ENCODE results near the gene MKLN1.

Gene MKLN1

DNA sequence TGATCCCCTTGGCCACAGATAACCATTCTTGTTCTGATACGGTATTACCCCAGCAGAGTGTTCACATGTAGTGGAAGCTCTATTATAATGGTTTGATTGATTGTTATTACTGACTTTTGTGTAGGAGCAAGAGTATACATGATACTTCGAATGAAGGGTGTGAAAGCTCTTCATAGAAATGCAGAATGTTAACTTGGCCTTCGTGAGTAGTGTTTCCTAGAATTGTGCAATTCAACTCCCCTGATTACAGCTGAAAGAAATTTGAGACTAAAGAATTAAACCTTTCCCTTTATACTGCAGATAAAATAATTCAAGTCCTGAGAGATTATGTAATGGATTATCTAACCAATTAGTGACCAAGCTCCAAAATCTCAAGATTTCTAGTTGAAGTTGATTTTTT, 38.2 kb downstream of the MKLN1 start:
- Histone ChIP-seq H3K4me1 (ENCODE audit: control insufficient read depth, insufficient read depth, low read length) (peaks cover 4% of the 10 kb centered on the region), H3K36me3 (ENCODE audit: control insufficient read depth, insufficient read depth, low read length) (no peaks in the 10 kb centered on the region), H3K9me3 (ENCODE audit: control insufficient read depth, low read length) (no peaks in the 10 kb centered on the region), H3K27ac (ENCODE audit: insufficient read depth, low read depth, low read length, poor library complexity, severe bottlenecking) (no peak overlapping the region), H3K27me3 (ENCODE audit: control insufficient read depth, insufficient read depth, low read length, poor library complexity, severe bottlenecking) (no peaks in the 10 kb centered on the region), H3K4me3 (ENCODE audit: insufficient read depth, low read depth, low read length) (no peak overlapping the region)
- WGBS, 2 experiments, result 85 to 92% methylated on average over 3 of the region's 3 CpGs

DNA sequence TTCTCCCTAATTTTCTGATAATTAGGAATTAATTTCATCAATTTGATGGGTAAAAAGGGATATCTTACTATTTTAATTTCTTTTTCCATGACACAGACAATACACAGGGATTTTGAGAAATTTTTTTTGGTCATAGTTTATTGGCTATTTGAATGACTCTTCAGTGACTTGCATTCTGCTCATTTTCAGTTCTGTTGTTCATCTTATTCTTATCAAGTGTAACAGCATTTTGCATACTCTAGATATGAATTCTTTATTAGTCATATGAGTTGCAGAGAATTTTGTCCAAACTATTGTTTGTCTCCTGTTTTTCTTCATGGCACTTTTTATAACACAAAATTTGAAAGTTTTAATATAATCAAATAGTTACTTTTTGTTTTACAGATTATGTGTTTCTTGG, 41.7 kb downstream of the MKLN1 start:
- peaks cover 4% of the 10 kb centered on the region for H3K4me1 ChIP-seq (ENCODE audit: control insufficient read depth, insufficient read depth, low read length)
- H3K36me3 ChIP-seq (ENCODE audit: control insufficient read depth, insufficient read depth, low read length), result no peaks in the 10 kb centered on the region
- H3K9me3 ChIP-seq (ENCODE audit: control insufficient read depth, low read length), result no peaks in the 10 kb centered on the region
- H3K27me3 ChIP-seq (ENCODE audit: control insufficient read depth, insufficient read depth, low read length, poor library complexity, severe bottlenecking), result no peaks in the 10 kb centered on the region
- no peak overlapping the region for H3K4me3 ChIP-seq (ENCODE audit: insufficient read depth, low read depth, low read length)
- H3K27ac ChIP-seq (ENCODE audit: insufficient read depth, low read depth, low read length, poor library complexity, severe bottlenecking), result no peak overlapping the region

GRCh38 chr7:131370523-131370968, 42.9 kb downstream of the MKLN1 start:
- Histone ChIP-seq H3K36me3 (ENCODE audit: control insufficient read depth, insufficient read depth, low read length) (no peaks in the 10 kb centered on the region), H3K4me1 (ENCODE audit: control insufficient read depth, insufficient read depth, low read length) (peaks cover 4% of the 10 kb centered on the region)
- WGBS, 2 experiments, result 100% methylated on average over 1 of the region's 1 CpG

GRCh38 chr7:131371411-131371810, 43.7 kb downstream of the MKLN1 start:
- WGBS, 2 experiments, result 95 to 98% methylated on average over 1 to 2 of the region's 2 CpGs
- peaks cover 4% of the 10 kb centered on the region for H3K4me1 ChIP-seq (ENCODE audit: control insufficient read depth, insufficient read depth, low read length)
- H3K36me3 ChIP-seq (ENCODE audit: control insufficient read depth, insufficient read depth, low read length), result no peaks in the 10 kb centered on the region

More at GRCh38 chr7:131370523-131370968, 42.9 kb downstream of the MKLN1 start:
- no peak overlapping the region for H3K4me3 ChIP-seq (ENCODE audit: insufficient read depth, low read depth, low read length)
- H3K9me3 ChIP-seq (ENCODE audit: control insufficient read depth, low read length), result no peaks in the 10 kb centered on the region
- H3K27ac ChIP-seq (ENCODE audit: insufficient read depth, low read depth, low read length, poor library complexity, severe bottlenecking), result no peak overlapping the region
- no peaks in the 10 kb centered on the region for H3K27me3 ChIP-seq (ENCODE audit: control insufficient read depth, insufficient read depth, low read length, poor library complexity, severe bottlenecking)

GRCh38 chr7:131372554-131372953, 44.9 kb downstream of the MKLN1 start:
- no peaks in the 10 kb centered on the region for H3K27me3 ChIP-seq (ENCODE audit: control insufficient read depth, insufficient read depth, low read length, poor library complexity, severe bottlenecking)
- H3K4me1 ChIP-seq (ENCODE audit: control insufficient read depth, insufficient read depth, low read length), result peaks cover 4% of the 10 kb centered on the region
- H3K36me3 ChIP-seq (ENCODE audit: control insufficient read depth, insufficient read depth, low read length), result no peaks in the 10 kb centered on the region
- WGBS, 2 experiments, result 84 to 90% methylated on average over 1 of the region's 1 CpG
- no peak overlapping the region for H3K27ac ChIP-seq (ENCODE audit: insufficient read depth, low read depth, low read length, poor library complexity, severe bottlenecking)
- no peaks in the 10 kb centered on the region for H3K9me3 ChIP-seq (ENCODE audit: control insufficient read depth, low read length)
- no peak overlapping the region for H3K4me3 ChIP-seq (ENCODE audit: insufficient read depth, low read depth, low read length)

More at GRCh38 chr7:131371411-131371810, 43.7 kb downstream of the MKLN1 start:
- H3K27me3 ChIP-seq (ENCODE audit: control insufficient read depth, insufficient read depth, low read length, poor library complexity, severe bottlenecking), result no peaks in the 10 kb centered on the region
- no peak overlapping the region for H3K4me3 ChIP-seq (ENCODE audit: insufficient read depth, low read depth, low read length)
- H3K9me3 ChIP-seq (ENCODE audit: control insufficient read depth, low read length), result no peaks in the 10 kb centered on the region
- H3K27ac ChIP-seq (ENCODE audit: insufficient read depth, low read depth, low read length, poor library complexity, severe bottlenecking), result no peak overlapping the region

DNA sequence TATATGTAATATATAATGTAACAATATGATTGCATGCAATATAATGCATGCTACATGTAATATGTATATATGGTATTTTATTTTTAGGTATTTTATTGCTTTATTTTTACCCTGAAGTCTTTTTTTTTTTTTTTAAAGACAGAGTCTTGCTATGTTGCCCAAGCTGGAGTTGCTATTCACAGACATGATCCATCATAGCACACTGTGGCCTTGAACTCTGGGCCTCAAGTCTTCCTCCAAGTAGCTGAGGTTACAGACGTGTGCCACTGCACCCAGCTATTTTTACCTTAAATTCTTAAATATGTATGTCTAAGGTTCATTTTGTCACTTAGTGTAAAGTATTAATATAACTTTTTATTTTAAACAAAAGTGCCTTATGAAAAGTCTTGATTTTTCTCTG, 47.1 kb downstream of the MKLN1 start:
- no peaks in the 10 kb centered on the region for H3K9me3 ChIP-seq (ENCODE audit: control insufficient read depth, low read length)

DNA sequence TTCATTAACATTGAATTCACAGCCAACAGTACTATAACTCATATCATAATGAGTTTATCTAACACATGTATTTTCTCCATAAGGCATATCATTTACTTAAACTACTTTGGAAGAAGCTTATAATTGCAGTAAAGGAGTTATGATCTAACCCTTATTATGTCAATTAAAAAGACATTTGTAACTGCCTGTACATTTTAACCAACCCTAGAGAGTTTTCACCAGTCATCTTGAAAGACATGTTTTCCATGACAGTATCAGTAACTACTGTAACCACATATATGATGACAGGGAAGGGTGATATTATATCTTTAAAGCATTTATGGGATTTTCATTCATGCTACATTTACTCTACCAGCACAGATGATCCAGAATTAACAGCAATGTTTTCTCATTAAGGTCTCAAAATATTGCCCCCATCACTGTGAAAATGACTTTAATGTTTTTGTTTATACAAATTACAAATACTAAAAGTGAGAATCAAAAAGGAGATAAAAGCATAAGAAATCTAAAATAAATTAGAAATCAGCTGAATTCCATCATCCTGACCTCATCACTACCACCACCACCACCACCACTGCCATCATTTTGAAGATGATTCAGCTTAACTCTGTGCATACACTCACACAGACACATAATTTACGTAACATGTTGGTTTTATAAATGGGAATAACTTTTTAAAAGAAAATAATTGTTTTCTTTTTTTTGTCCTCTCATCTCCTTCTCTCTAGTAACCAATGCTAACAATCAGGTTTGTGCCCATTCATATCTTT, 53.6 kb downstream of the MKLN1 start:
- no peaks in the 10 kb centered on the region for H3K9me3 ChIP-seq (ENCODE audit: control insufficient read depth, low read length)
- WGBS, 2 experiments, result no CpG with 5 or more reads among the region's 1 CpG
- no peaks in the 10 kb centered on the region for H3K4me1 ChIP-seq (ENCODE audit: control insufficient read depth, insufficient read depth, low read length)
- no peak overlapping the region for H3K4me3 ChIP-seq (ENCODE audit: insufficient read depth, low read depth, low read length)
- H3K27me3 ChIP-seq (ENCODE audit: control insufficient read depth, insufficient read depth, low read length, poor library complexity, severe bottlenecking), result no peaks in the 10 kb centered on the region
- no peaks in the 10 kb centered on the region for H3K36me3 ChIP-seq (ENCODE audit: control insufficient read depth, insufficient read depth, low read length)
- no peak overlapping the region for H3K27ac ChIP-seq (ENCODE audit: insufficient read depth, low read depth, low read length, poor library complexity, severe bottlenecking)

More for the DNA sequence above, 47.1 kb downstream of the MKLN1 start:
- H3K4me3 ChIP-seq (ENCODE audit: insufficient read depth, low read depth, low read length), result no peak overlapping the region
- WGBS, 2 experiments, result 100% methylated on average over 1 of the region's 1 CpG; no CpG with 5 or more reads in 1 of the 2 experiments
- no peaks in the 10 kb centered on the region for H3K36me3 ChIP-seq (ENCODE audit: control insufficient read depth, insufficient read depth, low read length)
- peaks cover 4% of the 10 kb centered on the region for H3K4me1 ChIP-seq (ENCODE audit: control insufficient read depth, insufficient read depth, low read length)
- H3K27me3 ChIP-seq (ENCODE audit: control insufficient read depth, insufficient read depth, low read length, poor library complexity, severe bottlenecking), result no peaks in the 10 kb centered on the region
- H3K27ac ChIP-seq (ENCODE audit: insufficient read depth, low read depth, low read length, poor library complexity, severe bottlenecking), result no peak overlapping the region

DNA sequence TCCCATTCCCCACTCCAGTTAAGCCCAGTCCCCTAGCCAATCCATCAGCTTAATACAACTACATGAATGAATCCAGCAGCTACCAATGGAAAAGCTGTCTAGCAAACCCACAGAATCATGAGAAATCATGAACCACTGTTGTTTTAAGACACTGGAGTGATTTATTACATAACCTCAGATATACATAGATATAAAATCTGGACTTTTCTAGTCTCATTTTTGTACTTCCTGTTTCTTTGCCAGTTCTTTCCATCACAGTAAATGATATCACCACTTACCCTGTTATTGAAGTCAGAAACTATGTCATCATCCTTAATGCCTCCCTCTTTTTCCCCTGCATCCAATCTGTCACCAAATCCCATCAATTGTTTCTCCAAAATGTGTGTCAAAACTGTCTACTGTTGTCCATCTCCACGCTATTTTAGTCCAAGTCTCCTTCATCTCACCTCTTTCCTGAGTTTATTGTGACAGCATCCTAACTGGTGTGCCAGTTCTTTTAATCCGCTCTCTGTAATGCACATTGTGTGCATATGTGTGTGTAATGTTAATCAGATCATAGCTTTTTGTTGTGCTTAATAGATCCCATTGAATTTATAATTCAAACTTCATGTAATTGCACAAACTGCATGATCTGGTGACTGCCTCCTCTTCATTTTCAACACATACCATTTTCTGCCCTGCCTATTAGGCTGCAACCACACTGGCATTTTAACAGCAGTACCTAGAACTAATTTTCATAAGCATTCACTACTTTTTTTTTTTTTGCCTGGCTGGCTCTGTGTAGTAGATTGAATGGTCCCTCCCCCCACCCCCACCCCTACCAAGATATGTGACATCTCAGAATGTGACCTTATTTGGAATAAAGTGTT, 56.0 kb downstream of the MKLN1 start:
- Histone ChIP-seq H3K27ac (ENCODE audit: insufficient read depth, low read depth, low read length, poor library complexity, severe bottlenecking) (no peak overlapping the region), H3K36me3 (ENCODE audit: control insufficient read depth, insufficient read depth, low read length) (no peaks in the 10 kb centered on the region), H3K27me3 (ENCODE audit: control insufficient read depth, insufficient read depth, low read length, poor library complexity, severe bottlenecking) (no peaks in the 10 kb centered on the region), H3K4me1 (ENCODE audit: control insufficient read depth, insufficient read depth, low read length) (no peaks in the 10 kb centered on the region), H3K4me3 (ENCODE audit: insufficient read depth, low read depth, low read length) (no peak overlapping the region), H3K9me3 (ENCODE audit: control insufficient read depth, low read length) (no peaks in the 10 kb centered on the region)
- 88 to 94% methylated on average over 1 to 2 of the region's 2 CpGs for WGBS, 2 experiments

GRCh38 chr7:131384286-131384635, 56.6 kb downstream of the MKLN1 start:
- H3K27ac ChIP-seq (ENCODE audit: insufficient read depth, low read depth, low read length, poor library complexity, severe bottlenecking), result no peak overlapping the region
- 90 to 100% methylated on average over 1 of the region's 2 CpGs for WGBS, 2 experiments
- no peak overlapping the region for H3K4me3 ChIP-seq (ENCODE audit: insufficient read depth, low read depth, low read length)
- H3K9me3 ChIP-seq (ENCODE audit: control insufficient read depth, low read length), result no peaks in the 10 kb centered on the region
- no peaks in the 10 kb centered on the region for H3K27me3 ChIP-seq (ENCODE audit: control insufficient read depth, insufficient read depth, low read length, poor library complexity, severe bottlenecking)
- no peaks in the 10 kb centered on the region for H3K36me3 ChIP-seq (ENCODE audit: control insufficient read depth, insufficient read depth, low read length)
- no peaks in the 10 kb centered on the region for H3K4me1 ChIP-seq (ENCODE audit: control insufficient read depth, insufficient read depth, low read length)

- no peaks in the 10 kb centered on the region for H3K9me3 ChIP-seq (ENCODE audit: control insufficient read depth, low read length)
- no peak overlapping the region for H3K4me3 ChIP-seq (ENCODE audit: insufficient read depth, low read depth, low read length)
- H3K4me1 ChIP-seq (ENCODE audit: control insufficient read depth, insufficient read depth, low read length), result no peaks in the 10 kb centered on the region
- no peaks in the 10 kb centered on the region for H3K27me3 ChIP-seq (ENCODE audit: control insufficient read depth, insufficient read depth, low read length, poor library complexity, severe bottlenecking)
- no peaks in the 10 kb centered on the region for H3K36me3 ChIP-seq (ENCODE audit: control insufficient read depth, insufficient read depth, low read length)
- WGBS, 2 experiments, result 92 to 94% methylated on average over 7 of the region's 8 CpGs
- no peak overlapping the region for H3K27ac ChIP-seq (ENCODE audit: insufficient read depth, low read depth, low read length, poor library complexity, severe bottlenecking)
These were observed 57.4 kb downstream of the MKLN1 start for GRCh38 chr7:131385039-131385605.

Data from ectodermal cell (in vitro differentiated cells).